GM18909 (cell line): ENCODE results near the gene DCPS.
"Not testable (repeated sequence)": the region's sequence is repeated elsewhere in the genome, so short reads cannot be mapped to it uniquely, and the experiment has no call there.

Source experiments
- ATAC-seq: cut with Tn5 transposase; IDR thresholded peaks from one replicate; pipeline ENCODE4 v1.9.1; 2021; ENCODE audit warnings: mild to moderate bottlenecking; ENCODE audit not compliant: unreplicated experiment, poor library complexity

Gene DCPS

DNA sequence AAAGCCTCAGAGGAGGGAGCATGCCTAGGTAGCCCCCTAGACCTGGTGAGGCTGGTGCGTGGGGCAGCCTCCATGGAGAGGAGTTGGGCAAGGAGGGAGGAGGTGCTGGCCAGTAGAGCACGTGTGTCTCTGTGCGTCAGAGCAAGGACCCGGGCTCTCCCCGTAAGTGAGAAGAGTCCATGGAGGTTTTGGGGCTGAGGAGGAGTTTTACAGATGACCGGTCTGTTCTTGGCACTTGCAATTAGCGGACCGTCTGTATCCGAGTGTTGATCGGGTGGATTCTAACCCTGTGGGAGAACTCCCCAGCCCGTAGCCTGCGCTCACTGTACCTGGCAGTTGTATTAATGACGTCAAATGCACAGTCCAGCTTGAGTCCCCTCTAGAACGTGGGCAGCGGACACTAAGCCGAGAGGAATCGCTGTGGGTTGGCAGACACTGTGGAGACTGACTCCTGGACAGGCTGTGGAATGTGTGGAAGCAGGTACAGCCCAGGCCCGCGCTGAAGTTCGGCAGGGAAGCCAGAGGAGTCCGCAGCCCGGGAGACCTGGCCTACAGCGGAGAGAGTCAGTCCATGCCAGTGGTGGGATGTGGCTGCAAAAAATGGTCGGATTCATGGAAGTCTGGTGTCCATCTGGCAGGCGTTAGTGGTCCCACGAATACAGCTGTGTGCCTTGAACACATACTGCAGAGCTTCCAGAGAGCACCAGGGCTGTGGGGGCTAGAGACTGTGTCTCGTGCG is 70.9 kb downstream of the DCPS start:
- ATAC-seq: not testable (repeated sequence)

GRCh38 chr11:126375726-126376125 is 71.9 kb downstream of the DCPS start:
- no peak for ATAC-seq

- no peak for ATAC-seq
Observed at GRCh38 chr11:126378763-126379162, 74.9 kb downstream of the DCPS start.

GRCh38 chr11:126380909-126381308 is 77.0 kb downstream of the DCPS start:
- ATAC-seq: no peak

DNA sequence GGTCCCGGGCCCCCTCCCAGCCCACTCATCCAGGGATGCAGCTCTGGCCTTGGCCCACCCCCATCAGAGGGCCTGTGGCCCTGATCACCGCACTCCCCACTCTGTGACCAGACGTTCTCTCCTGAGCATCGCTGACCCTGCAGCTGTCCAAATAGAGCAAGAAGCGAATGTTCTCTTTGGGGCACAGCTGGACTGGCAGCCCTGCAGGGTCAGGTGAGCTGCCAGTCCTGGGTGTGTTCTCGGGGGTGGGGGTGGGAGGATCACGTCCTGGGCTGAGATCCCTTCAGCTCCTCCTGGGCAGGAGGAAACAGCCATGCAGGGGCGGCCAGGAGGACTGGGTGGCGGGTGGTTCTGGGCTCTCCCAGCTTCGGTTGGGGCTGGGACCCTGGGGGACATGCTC is 78.1 kb downstream of the DCPS start:
- ATAC-seq: not testable (repeated sequence)

- ATAC-seq: not testable (repeated sequence)
Observed at GRCh38 chr11:126382641-126383040, 78.8 kb downstream of the DCPS start.

DNA sequence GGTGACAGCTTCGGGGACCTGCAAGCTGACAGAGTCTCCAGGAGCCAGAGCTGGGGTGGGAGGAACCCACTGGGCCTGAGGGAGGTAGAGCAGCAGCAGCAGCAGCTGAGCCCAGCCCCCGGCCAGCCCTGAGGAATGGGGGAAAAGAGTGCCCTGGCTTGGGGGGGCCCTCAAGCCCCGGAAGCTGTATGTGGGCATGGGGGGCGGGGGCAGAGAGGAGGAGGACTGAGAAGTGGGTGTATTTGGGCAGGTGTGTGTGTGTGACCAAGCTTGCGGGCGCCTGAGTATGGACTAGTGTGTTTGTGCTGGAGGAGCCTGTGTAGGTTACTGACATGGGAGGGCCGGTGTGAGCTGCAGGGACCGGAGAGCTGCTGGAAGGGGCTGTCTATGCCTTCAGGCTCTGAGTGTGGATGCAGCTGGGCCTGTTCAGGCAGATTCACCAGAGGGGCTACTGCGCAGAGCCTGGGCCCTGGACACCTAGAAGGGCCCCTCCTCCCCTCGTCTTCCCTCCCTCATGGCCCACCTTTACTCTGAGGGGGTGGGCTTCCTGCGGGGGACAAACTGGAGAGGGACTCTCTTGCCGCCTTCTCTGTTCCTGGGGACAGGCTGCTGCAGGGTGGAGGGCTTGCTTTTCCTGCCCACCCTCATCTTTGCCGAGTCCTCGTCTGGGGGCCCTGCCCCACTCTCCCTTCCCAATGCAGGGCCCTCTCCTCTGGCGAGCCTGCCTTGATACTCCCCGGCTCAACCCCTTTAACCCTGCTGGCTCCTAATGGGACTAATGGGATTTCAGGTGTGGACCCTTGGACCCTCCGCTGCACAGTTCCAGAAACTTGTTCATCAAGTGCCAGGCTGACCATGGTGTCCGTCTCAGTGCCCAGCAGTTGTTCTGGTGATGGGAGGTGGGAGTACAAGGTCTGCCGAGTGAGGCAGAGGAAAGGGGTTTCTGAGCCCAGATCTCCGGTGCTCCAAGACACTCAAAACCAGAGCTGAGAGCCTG is 79.8 kb downstream of the DCPS start:
- no peak for ATAC-seq

GRCh38 chr11:126384449-126385070 is 80.7 kb downstream of the DCPS start:
- ATAC-seq: no peak

DNA sequence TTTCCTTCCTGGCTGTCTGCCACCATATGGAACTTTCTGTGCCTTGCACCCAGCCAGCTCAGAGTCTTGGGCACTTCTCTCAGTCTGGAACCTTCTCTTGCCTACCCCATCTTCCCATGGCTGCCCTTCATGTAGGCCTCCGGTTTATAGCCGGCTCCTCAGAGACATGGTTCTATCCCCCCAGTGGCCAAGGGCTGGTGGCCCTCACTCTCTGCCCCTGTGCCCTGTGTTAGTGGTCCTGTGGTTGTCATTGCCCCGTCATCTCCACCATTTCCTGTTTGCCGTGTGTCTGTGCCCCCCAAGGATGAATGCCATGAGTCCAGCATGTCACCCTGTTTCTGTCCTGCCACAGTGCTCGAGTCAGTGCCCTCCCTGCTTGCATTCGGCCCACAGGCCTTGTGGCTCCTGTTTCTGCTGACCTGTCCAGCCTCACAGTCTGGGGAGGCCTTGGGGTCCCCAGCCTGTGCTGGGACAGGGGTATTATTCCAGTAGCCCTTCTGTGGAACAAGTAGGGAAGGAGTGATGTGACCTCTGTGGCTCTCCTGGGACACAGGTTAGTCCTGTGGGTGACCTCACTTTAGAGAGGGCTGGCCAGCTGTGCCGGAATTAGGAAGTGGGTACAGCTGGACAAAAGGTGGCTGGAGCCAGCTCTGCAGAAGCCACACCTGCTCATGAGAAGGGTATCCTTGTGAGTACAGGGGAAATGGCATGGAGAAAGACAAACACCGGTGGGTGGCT is 82.3 kb downstream of the DCPS start:
- ATAC-seq: no peak

DNA sequence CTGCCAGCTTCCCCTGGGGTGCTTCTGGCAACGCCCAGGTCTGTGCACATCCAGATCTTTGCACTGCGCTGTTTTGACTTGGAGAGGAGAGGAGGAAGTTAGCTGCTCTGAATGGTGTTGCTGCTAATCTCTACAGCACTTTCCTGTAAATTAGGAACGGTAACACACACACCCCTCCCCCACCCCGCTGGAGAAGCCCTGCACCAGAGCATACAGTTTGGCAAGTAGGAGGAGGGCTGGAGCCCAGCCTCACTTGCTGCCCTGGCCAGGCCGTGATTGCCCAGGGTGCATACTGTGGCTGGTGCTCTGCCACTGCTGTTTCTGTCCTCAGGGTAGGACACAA is 82.8 kb downstream of the DCPS start:
- not testable (repeated sequence) for ATAC-seq

DNA sequence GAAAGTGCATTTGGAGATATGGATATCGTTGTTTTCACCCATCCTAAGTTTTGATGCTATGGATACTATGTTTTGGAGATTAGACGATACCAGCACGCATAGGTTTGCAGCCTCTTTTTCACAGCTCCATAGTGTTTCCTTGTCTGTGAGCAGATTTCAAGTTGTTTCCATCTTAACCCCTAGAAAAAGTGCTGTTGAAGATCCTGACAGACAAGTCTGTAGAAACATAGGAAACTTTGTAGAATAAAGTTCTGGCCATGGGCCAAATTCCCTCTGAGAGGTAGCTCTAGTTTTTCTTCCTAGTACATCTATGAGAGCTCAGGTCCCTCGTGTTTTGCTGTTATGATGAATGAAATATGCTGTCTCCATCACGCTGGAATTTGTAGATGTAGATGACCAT is 84.0 kb downstream of the DCPS start:
- no peak for ATAC-seq

DNA sequence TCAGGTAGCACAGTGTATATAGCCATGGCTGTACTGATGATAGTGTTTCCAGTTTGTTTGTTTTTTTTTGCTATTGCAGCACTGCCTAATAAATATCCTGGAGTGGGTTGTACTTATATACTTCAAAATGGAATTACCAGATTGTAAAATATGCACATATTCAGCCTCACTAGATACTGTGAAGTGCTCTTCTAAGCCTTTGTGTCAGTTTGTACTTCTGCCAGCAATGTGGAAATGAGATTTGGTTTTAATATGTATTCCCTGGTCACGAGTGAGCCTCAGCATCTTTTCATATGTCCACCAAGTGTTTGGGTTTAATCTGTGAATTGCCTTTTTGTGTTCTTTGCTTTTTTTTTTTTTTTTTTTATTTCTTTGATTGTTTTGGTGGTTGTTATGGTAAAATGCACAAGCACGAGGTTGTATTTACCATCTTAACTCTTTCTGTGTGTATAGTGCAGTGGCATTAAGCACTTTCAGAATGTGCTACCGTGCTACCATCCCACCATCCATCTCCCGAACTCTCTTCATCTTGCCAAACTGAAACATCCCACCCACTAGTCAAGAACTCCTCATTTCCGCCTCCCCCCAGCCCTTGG is 86.5 kb downstream of the DCPS start:
- no peak for ATAC-seq

DNA sequence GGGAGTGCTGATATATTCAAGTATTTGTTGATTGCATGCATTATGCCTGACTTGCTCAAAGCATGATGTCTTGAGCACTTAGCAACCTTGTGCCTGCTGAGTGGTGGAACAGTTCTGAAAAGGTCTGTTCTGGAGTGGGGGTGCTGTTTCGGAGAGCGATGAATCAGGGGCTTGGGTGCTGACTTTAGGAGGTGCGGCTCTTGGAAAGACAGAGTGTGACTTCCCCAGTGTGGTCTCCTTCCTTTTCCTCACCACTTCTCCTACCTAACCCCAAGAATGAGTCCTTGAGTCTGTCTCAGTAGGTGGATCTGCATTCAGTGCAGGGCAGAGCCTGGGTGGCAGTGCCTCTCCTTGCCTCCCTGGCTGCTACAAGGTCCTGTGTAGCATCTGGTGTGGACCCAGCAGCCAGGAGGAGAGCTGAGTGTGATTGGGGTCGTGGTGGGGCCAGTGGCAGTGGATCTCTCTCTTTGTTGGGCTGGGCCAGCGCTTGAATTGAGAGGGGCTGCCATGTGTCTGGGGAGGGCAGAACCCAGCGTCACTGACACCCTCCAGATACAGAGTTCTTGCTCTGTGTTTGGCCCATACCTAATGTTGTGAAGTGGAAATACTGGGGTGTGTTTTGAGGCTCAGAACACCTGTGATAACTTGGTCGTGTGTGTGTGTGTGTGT is 87.6 kb downstream of the DCPS start:
- no peak for ATAC-seq

DNA sequence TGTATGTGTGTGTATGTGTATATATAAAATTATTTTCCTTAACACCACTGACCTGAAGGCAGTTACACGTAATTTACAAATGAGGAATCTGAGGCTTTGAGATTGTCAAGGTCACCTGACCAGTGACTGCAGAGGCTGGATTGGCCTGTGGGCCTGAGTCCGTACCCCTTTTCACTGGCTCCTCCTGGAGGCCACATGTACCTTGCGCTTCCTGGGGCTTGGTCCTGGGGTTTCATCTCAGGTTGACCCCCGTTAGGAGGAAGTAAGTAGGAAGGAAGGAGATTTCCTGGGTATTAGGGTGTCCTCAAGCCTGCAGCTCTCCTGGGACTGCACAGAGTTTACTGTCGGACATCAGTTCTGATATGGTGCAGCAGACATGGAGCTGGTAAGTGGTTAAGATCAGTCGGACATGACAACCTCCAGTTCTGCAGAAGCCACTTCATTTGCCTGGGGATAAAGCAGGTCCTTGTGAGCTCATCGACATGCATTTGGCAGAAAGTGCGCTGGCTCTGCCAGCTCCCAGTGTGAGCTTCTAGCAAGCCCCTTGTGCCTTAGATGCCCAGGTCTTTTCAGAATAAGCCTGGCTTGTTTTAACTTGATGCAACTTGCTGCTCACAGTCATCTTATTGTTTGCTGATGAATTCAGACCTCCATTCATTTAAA is 88.2 kb downstream of the DCPS start:
- ATAC-seq: peak; percentile 85

GRCh38 chr11:126392633-126393013 is 88.8 kb downstream of the DCPS start:
- ATAC-seq: peak; percentile 28

GRCh38 chr11:126393143-126393542 is 89.3 kb downstream of the DCPS start:
- no peak for ATAC-seq

DNA sequence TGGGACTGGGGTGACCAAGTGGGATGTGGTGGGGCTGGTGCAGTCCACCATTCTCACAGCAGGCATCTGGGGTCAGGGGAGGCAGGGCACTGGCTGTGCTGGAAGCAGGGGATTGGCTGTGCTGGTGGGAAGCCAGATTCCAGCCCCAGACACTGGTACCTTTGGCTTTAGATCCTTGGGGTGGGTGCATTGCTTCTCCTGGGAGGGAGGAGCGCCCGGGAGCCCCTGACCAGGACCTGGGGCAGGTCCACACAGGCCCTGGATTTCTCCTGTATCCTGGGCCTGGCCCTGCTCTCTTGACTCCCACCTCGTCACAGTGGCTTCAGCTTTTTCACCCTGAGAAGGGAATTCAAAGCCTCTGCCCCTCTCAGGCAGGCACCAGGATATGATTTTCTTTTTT is 90.2 kb downstream of the DCPS start:
- ATAC-seq: no peak

DNA sequence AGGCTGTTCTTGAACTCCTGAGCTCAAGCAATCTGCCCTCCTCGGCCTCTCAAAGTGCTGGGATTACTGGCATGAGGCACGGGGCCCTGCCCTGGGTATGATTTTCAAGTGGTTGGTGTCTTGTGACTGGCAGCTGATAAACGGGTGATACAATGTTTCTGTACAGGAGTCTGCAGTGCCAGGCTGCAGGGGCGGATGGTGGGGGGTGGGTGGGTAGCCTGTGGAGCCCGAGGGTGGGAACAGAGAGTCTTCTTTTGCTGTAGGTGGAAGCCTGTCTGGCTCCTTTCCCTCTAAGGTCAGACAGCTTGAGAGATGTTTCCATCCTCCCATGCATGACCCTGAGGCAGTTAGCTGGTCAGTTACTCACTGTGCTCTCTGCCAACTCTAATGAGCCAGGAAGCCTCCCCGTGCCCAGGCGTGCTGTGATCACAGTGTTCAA is 90.8 kb downstream of the DCPS start:
- not testable (repeated sequence) for ATAC-seq
